ENCODE measurements around the gene RNF2. TPM values are rescaled to one million over a fixed set of nuclear protein-coding genes. Genes with fewer than 3 reads are reported as not detected.

The RNF2 gene
- total and polyA plus RNA-seq, 4 donors = 2.9 to 17.3 (median 4.9) TPM

GRCh38 chr1:185035258-185035657 is 10.1 kb upstream of the RNF2 start:
- TF ChIP-seq ZBTB33 (IDR thresholded peaks at IDR 0.05) (no peak), EGR1 (IDR thresholded peaks at IDR 0.05; ENCODE audit: low read depth in 2 of 2) (no peak), SP1 (IDR thresholded peaks at IDR 0.05) (no peak), ATF3 (IDR thresholded peaks at IDR 0.05) (no peak), HNF4A (conservative IDR thresholded peaks at IDR 0.05) (no peak), MAX (IDR thresholded peaks at IDR 0.05) (no peak), NR2F2 (IDR thresholded peaks at IDR 0.05) (no peak), YY1 (IDR thresholded peaks at IDR 0.05) (no peak), RXRA (IDR thresholded peaks at IDR 0.05) (no peak), TAF1 (conservative IDR thresholded peaks at IDR 0.05) (no peak), FOXA1 (IDR thresholded peaks at IDR 0.05) (no peak), RAD21 (IDR thresholded peaks at IDR 0.05) (no peak), HNF4G (IDR thresholded peaks at IDR 0.05) (no peak), CTCF (IDR thresholded peaks at IDR 0.05; ENCODE audit: low read depth, low read length, missing input control) (no peak), REST (IDR thresholded peaks at IDR 0.05) (no peak), JUND (IDR thresholded peaks at IDR 0.05) (no peak)
- Histone ChIP-seq H3K27me3 (ENCODE audit: control insufficient read depth in 4 of 4, insufficient read depth in 4 of 4, low read length in 3 of 4) (peaks cover 0 to 7% (median 0%) of the 10 kb centered on the region in 4 donors), H3K4me1 (ENCODE audit: control insufficient read depth in 4 of 4, insufficient read depth in 4 of 4, low read length in 3 of 4) (no peaks in the 10 kb centered on the region), H3K27ac (ENCODE audit: low read depth in 1 of 2, low read length in 2 of 2) (no peak overlapping the region), H3K4me3 (ENCODE audit: low read depth in 1 of 3, low read length in 3 of 3) (no peak overlapping the region), H3K36me3 (ENCODE audit: control insufficient read depth in 4 of 4, insufficient read depth in 3 of 4, low read depth in 1 of 4, low read length in 3 of 4) (no peaks in the 10 kb centered on the region), H3K9ac (ENCODE audit: low read depth in 1 of 2, low read length in 2 of 2) (no peak overlapping the region), H3K9me3 (ENCODE audit: control insufficient read depth in 4 of 4, low read length in 3 of 4) (no peaks in the 10 kb centered on the region)
- 75% methylated on average over 1 of the region's 1 CpG for WGBS
- DNase-seq (ENCODE audit: low spot score) = no peak

- TF ChIP-seq HNF4G (IDR thresholded peaks at IDR 0.05) = no peak
- no peak for TF ChIP-seq NR2F2 (IDR thresholded peaks at IDR 0.05)
- no peak for TF ChIP-seq SP1 (IDR thresholded peaks at IDR 0.05)
- TF ChIP-seq TAF1 (conservative IDR thresholded peaks at IDR 0.05) = no peak
- no peak for TF ChIP-seq RAD21 (IDR thresholded peaks at IDR 0.05)
- no peak overlapping the region for H3K9ac ChIP-seq (ENCODE audit: low read depth in 1 of 2, low read length in 2 of 2)
- 93% methylated on average over 7 of the region's 7 CpGs for WGBS
Observed at GRCh38 chr1:185038813-185039376, 6.5 kb upstream of the RNF2 start.

More at GRCh38 chr1:185038813-185039376, 6.5 kb upstream of the RNF2 start:
- Histone ChIP-seq H3K4me1 (ENCODE audit: control insufficient read depth in 4 of 4, insufficient read depth in 4 of 4, low read length in 3 of 4) (no peaks in the 10 kb centered on the region), H3K9me3 (ENCODE audit: control insufficient read depth in 4 of 4, low read length in 3 of 4) (no peaks in the 10 kb centered on the region), H3K27me3 (ENCODE audit: control insufficient read depth in 4 of 4, insufficient read depth in 4 of 4, low read length in 3 of 4) (peaks cover 0 to 4% (median 0%) of the 10 kb centered on the region in 4 donors), H3K36me3 (ENCODE audit: control insufficient read depth in 4 of 4, insufficient read depth in 3 of 4, low read depth in 1 of 4, low read length in 3 of 4) (no peaks in the 10 kb centered on the region), H3K27ac (ENCODE audit: low read depth in 1 of 2, low read length in 2 of 2) (no peak overlapping the region), H3K4me3 (ENCODE audit: low read depth in 1 of 3, low read length in 3 of 3) (no peak overlapping the region)
- no peak for DNase-seq (ENCODE audit: low spot score)

Measured in liver (tissue), 9 donors.